Right lobe of liver (tissue), 6 donors: ENCODE results near the gene FOSL2. TPM values are rescaled to one million over a fixed set of nuclear protein-coding genes. Genes with fewer than 3 reads are reported as not detected.
A peak's percentile ranks its signal among the peaks of the same experiment; 100 is the strongest.

Experiments used
- ATAC-seq, 4 donors: fragments of 200-7000 bp; cut with Tn5 transposase; one replicate each; pipeline ENCODE4 v1.9.1; 2020; ENCODE audit warnings: mild to moderate bottlenecking in 4 of 4, moderate library complexity in 4 of 4
- DNase-seq, 3 donors: peaks; one replicate each; pipeline ENCODE4 v3.0.0-alpha.2; 2020
- H3K27ac ChIP-seq, 3 donors: fragments of 200-600 bp; one replicate each; pipeline ENCODE4 v1.8.0; 2022
- H3K27me3 ChIP-seq, 2 donors: fragments of 200-600 bp; one replicate each; pipeline ENCODE4 v1.8.0; 2022
- H3K36me3 ChIP-seq, 4 donors: fragments of 200-600 bp; sonication (generic) in 1 of 4; one replicate each; pipeline versions ENCODE4 v1.5.1 to v1.8.0; 2017 to 2022; ENCODE audit warnings: control low read depth in 1 of 4
- H3K4me1 ChIP-seq, 4 donors: fragments of 200-600 bp; sonication (generic) in 1 of 4; one replicate each; pipeline versions ENCODE4 v1.5.1 to v1.8.0; 2017 to 2022; ENCODE audit warnings: control low read depth in 1 of 4
- H3K4me3 ChIP-seq, 3 donors: fragments of 200-600 bp; one replicate each; pipeline ENCODE4 v1.8.0; 2022
- H3K9me3 ChIP-seq, 4 donors: fragments of 200-600 bp; sonication (generic) in 1 of 4; one replicate each; pipeline versions ENCODE4 v1.5.1 to v1.8.0; 2017 to 2022; ENCODE audit warnings: control low read depth in 1 of 4
- POLR2A ChIP-seq: fragments of 450-650 bp; IDR thresholded peaks from one replicate; pipeline ENCODE4 v1.6.1; 2017; ENCODE audit warnings: antibody characterized with exemption, mild to moderate bottlenecking
- WGBS: methylation state at CpG from one replicate; pipeline ENCODE4 v1.1.6; 2018; ENCODE audit warnings: low coverage, low lambda C conversion rate; ENCODE audit not compliant: insufficient coverage; ENCODE audit errors: missing lambda C conversion rate; 5-methylcytosine and 5-hydroxymethylcytosine counted together
- intact Hi-C, 2 donors: fragments of 100-400 bp; cut with DNase I; formaldehyde crosslinking; loops; one replicate each; pipeline versions ENCODE4 v1.11.2 to v1.14.1; 2022
- long read RNA-seq: library from polyadenylated mRNA; unstranded; transcript quantifications from one replicate; pipeline ENCODE4 v2.0.0, GENCODE V29; 2019
- total RNA-seq, 6 experiments: library from RNA; depleted of rRNA in 2 of 6; stranded (reverse); fragments of >200 nt in 2 of 6; fragmentation: NEBNext Ultra II Directional in 3 of 6; extraction: Animal tissue kit (Norgen Biotek cat#: 25700) in 3 of 6; gene quantifications; one replicate each; pipeline versions ENCODE4 v1.1.0 to v1.2.4, GENCODE V29; 2016 to 2023
- TF ChIP-seq, protein P1 (sequence below), 4 donors: fragments of 200-600 bp in 3 of 4; fragments of 450-650 bp in 1 of 4; IDR thresholded peaks; one replicate each; pipeline versions ENCODE4 v1.5.1 to v1.8.0; 2016 to 2022; ENCODE audit warnings: antibody characterized with exemption in 4 of 4, mild to moderate bottlenecking in 2 of 4
- donor health status: DM: no; HTN: yes; CAD: no.
- donor health status: DM: no; HTN: no; CAD: no.
- donor health status: DM: no; HTN: no; CAD: no.
- donor health status: DM: no; HTN: yes; CAD: no.
- donor health status: DM: no; HTN: yes; CAD: no.

FOSL2 gene
- 10 to 100 TPM in 4 of 6 experiments, 1 to 10 TPM in 2; 8.1 to 70.7 (median 14.9) TPM for total RNA-seq
- long read RNA-seq = 0 reads

- H3K27me3 ChIP-seq = no peaks in the 10 kb centered on the region
- TF ChIP-seq POLR2A = peak; percentile 100
- TF ChIP-seq, protein P1, sequence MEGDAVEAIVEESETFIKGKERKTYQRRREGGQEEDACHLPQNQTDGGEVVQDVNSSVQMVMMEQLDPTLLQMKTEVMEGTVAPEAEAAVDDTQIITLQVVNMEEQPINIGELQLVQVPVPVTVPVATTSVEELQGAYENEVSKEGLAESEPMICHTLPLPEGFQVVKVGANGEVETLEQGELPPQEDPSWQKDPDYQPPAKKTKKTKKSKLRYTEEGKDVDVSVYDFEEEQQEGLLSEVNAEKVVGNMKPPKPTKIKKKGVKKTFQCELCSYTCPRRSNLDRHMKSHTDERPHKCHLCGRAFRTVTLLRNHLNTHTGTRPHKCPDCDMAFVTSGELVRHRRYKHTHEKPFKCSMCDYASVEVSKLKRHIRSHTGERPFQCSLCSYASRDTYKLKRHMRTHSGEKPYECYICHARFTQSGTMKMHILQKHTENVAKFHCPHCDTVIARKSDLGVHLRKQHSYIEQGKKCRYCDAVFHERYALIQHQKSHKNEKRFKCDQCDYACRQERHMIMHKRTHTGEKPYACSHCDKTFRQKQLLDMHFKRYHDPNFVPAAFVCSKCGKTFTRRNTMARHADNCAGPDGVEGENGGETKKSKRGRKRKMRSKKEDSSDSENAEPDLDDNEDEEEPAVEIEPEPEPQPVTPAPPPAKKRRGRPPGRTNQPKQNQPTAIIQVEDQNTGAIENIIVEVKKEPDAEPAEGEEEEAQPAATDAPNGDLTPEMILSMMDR (IDR thresholded peaks at IDR 0.05) = no peak
- DNase-seq (peak; percentile 97 to 98 (median 98)), ATAC-seq (peak; percentile 63 to 83 (median 76))
- H3K4me1 ChIP-seq = peaks cover 0 to 23% (median 4%) of the 10 kb centered on the region in 4 donors
- intact Hi-C loops = loop anchor here in 1 of 2 donors (5.0 kb wide), 1 partner anchor 50 kb away; no protein-coding TSS in a partner anchor
- WGBS = 2% methylated on average over 30 of the region's 93 CpGs
- H3K27ac ChIP-seq = peak within 1 kb of the TSS; percentile 99 to 100 (median 99)
- H3K36me3 ChIP-seq = no peaks in the 10 kb centered on the region
- no peaks in the 10 kb centered on the region for H3K9me3 ChIP-seq
- peak within 1 kb of the TSS; percentile 77 to 85 (median 78) for H3K4me3 ChIP-seq
These were observed at the start of gene FOSL2 for GRCh38 chr2:28392297-28393113. Gene FOSL2 (plus strand): TSS chr2:28392858. CDS start chr2:28393721, 863 bp downstream.

- Histone ChIP-seq H3K27ac (peak overlapping the region; percentile 67 to 71 (median 70)), H3K4me1 (peaks cover 0 to 62% (median 24%) of the 10 kb centered on the region in 4 donors), H3K4me3 (peak overlapping the region in 2 of 3 donors; percentile 23 to 41), H3K9me3 (no peaks in the 10 kb centered on the region), H3K36me3 (no peaks in the 10 kb centered on the region), H3K27me3 (no peaks in the 10 kb centered on the region)
- ATAC-seq (no peak), DNase-seq (no peak)
- intact Hi-C loops = loop anchor here in 1 of 2 donors (5.0 kb wide), 1 partner anchor 49 kb away; the partner anchor contains the start of gene FOSL2
- TF ChIP-seq, protein P1 (IDR thresholded peaks at IDR 0.05) = no peak
- TF ChIP-seq POLR2A = no peak
- 50% methylated on average over 5 of the region's 5 CpGs for WGBS
These were observed 49.3 kb upstream of the FOSL2 start for GRCh38 chr2:28343184-28343942.

- DNase-seq (peak in 2 of 3 donors; percentile 33 to 41), ATAC-seq (peak; percentile 4 to 36 (median 6))
- WGBS = 73% methylated on average over 16 of the region's 20 CpGs
- no peaks in the 10 kb centered on the region for H3K27me3 ChIP-seq
- H3K36me3 ChIP-seq = no peaks in the 10 kb centered on the region
- peaks cover 0 to 54% (median 21%) of the 10 kb centered on the region in 4 donors for H3K4me1 ChIP-seq
- peak overlapping the region; percentile 23 to 41 (median 34) for H3K4me3 ChIP-seq
- intact Hi-C loops = loop anchor here in 1 of 2 donors (5.0 kb wide), 1 partner anchor 48 kb away; the partner anchor contains the start of gene FOSL2
- peak overlapping the region; percentile 67 to 70 (median 69) for H3K27ac ChIP-seq
- no peaks in the 10 kb centered on the region for H3K9me3 ChIP-seq
- TF ChIP-seq, protein P1 (IDR thresholded peaks at IDR 0.05) = no peak
- TF ChIP-seq POLR2A = no peak
These were observed 48.5 kb upstream of the FOSL2 start for GRCh38 chr2:28343971-28344715.
